ENCODE results near the gene TLR2. TPM values are rescaled to one million over a fixed set of nuclear protein-coding genes. Genes with fewer than 3 reads are reported as not detected.

TLR2 gene
- total RNA-seq, 3 donors from 2014 or later: 51.7 to 76.8 (median 52.4) TPM

DNA sequence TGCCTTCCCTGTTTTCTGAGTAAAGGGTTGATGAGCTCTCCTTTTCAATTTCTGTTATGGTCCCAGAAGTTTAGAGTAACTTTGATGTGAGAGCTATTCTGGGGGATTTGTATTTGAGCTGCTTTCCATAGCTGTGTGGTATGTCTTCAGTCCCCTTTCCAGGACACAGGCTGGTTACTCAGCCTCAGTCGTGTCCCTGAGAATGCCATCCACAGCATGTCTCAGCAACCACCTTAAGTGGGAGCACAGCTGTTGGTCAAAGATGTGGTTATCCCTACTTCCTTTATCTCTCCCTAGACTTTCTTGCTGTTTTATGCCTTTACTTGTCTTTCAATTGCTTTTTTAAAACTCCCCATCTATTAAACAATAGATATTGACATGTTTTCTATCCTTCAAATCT, 38.0 kb downstream of the TLR2 start:
- Histone ChIP-seq H3K27me3 (no peaks in the 10 kb centered on the region), H3K4me1 (no peaks in the 10 kb centered on the region), H3K9me3 (no peaks in the 10 kb centered on the region), H3K36me3 (no peaks in the 10 kb centered on the region), H3K4me3 (no peak overlapping the region), H3K27ac (no peak overlapping the region)
- intact Hi-C loops (cut with DNase I; ENCODE audit: low total_unique reads): no loop called here
- DNase-seq (ENCODE audit: low spot score in 2 of 2): no peak
- TF ChIP-seq, protein P1, sequence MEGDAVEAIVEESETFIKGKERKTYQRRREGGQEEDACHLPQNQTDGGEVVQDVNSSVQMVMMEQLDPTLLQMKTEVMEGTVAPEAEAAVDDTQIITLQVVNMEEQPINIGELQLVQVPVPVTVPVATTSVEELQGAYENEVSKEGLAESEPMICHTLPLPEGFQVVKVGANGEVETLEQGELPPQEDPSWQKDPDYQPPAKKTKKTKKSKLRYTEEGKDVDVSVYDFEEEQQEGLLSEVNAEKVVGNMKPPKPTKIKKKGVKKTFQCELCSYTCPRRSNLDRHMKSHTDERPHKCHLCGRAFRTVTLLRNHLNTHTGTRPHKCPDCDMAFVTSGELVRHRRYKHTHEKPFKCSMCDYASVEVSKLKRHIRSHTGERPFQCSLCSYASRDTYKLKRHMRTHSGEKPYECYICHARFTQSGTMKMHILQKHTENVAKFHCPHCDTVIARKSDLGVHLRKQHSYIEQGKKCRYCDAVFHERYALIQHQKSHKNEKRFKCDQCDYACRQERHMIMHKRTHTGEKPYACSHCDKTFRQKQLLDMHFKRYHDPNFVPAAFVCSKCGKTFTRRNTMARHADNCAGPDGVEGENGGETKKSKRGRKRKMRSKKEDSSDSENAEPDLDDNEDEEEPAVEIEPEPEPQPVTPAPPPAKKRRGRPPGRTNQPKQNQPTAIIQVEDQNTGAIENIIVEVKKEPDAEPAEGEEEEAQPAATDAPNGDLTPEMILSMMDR (IDR thresholded peaks at IDR 0.05): no peak
- TF ChIP-seq POLR2AphosphoS5 (IDR thresholded peaks at IDR 0.05) (no peak), POLR2A (IDR thresholded peaks at IDR 0.05) (no peak)

DNA sequence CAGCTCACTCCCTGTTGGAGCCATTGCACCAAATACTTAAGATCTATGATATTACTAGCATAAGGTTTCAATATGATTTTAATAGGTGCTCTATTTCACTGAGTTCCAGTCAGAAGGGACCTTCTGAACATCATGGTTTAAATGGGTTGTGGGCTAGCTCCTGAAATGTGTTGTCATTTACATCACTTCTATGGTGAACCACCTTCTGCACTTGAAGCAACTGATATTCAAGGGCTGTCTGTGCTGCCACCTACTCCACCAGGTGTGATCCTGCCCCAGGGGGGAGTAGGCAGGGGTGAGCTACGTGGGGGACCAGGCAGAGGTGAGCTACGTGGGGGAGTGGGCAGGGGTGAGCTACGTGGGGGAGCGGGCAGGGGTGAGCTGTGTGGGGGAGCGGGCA, 40.5 kb downstream of the TLR2 start:
- Histone ChIP-seq H3K27ac (no peak overlapping the region), H3K4me3 (no peak overlapping the region), H3K9me3 (no peaks in the 10 kb centered on the region), H3K27me3 (no peaks in the 10 kb centered on the region), H3K36me3 (no peaks in the 10 kb centered on the region), H3K4me1 (no peaks in the 10 kb centered on the region)
- no peak for DNase-seq (ENCODE audit: low spot score in 2 of 2)
- TF ChIP-seq, protein P1 (IDR thresholded peaks at IDR 0.05): no peak
- TF ChIP-seq POLR2A (IDR thresholded peaks at IDR 0.05): no peak
- no peak for TF ChIP-seq POLR2AphosphoS5 (IDR thresholded peaks at IDR 0.05)
- intact Hi-C loops (cut with DNase I; ENCODE audit: low total_unique reads): no loop called here

DNA sequence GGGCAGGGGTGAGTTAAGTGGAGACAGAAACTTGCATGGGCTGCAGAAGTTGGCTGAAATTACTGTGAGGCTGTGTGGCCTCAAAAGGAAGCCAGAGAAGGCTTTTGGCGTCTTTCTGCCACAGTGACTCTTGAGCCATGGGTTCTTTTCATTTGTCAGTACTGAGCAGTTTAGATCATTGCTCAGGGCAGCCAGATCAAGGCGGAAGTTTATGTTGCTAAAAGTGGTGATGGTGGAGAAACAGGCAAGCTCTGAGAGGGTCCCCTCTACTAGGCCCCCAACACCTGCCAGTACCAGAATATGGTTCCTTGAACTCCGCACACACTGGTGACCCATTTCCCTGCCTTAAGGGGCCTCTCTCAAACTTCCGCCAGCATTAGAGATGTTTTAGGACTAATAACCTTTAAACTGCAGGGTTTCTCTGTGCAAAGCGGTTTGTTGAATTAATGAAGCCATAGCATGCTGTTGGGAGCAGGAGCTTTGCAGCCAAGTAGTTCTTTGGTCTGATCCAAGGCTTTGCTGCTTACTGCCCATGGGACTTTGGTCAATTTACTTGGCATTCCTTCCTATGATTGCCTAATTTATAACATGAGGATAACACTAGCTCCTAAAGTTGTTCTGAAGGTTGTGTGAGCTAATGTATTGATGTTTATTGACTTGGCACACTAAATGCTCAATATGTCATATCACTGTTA, 41.2 kb downstream of the TLR2 start:
- H3K9me3 ChIP-seq: no peaks in the 10 kb centered on the region
- intact Hi-C loops (cut with DNase I; ENCODE audit: low total_unique reads): no loop called here
- no peaks in the 10 kb centered on the region for H3K4me1 ChIP-seq
- no peaks in the 10 kb centered on the region for H3K36me3 ChIP-seq
- H3K4me3 ChIP-seq: no peak overlapping the region
- no peak overlapping the region for H3K27ac ChIP-seq
- DNase-seq (ENCODE audit: low spot score in 2 of 2): no peak
- H3K27me3 ChIP-seq: no peaks in the 10 kb centered on the region
- TF ChIP-seq, protein P1 (IDR thresholded peaks at IDR 0.05): no peak
- TF ChIP-seq POLR2A (IDR thresholded peaks at IDR 0.05) (no peak), POLR2AphosphoS5 (IDR thresholded peaks at IDR 0.05) (no peak)

DNA sequence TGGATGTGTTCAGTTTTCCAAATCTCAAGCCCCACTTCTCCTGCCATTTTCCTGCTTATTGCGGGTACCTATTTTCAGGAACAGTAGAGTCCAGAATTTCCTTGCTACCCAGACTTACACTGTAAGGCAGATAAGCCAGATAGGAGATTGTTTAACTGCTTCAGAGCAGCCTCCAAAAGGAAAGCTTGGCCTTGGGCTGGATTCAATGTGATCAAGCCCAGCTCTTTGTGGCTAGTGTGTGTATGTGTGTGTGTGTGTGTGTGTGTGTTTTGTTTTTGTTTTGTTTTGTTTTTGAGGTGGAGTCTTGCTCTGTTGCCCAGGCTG, 41.7 kb downstream of the TLR2 start:
- TF ChIP-seq POLR2A (IDR thresholded peaks at IDR 0.05) (no peak), POLR2AphosphoS5 (IDR thresholded peaks at IDR 0.05) (no peak)
- TF ChIP-seq, protein P1 (IDR thresholded peaks at IDR 0.05): no peak
- DNase-seq (ENCODE audit: low spot score in 2 of 2): no peak

DNA sequence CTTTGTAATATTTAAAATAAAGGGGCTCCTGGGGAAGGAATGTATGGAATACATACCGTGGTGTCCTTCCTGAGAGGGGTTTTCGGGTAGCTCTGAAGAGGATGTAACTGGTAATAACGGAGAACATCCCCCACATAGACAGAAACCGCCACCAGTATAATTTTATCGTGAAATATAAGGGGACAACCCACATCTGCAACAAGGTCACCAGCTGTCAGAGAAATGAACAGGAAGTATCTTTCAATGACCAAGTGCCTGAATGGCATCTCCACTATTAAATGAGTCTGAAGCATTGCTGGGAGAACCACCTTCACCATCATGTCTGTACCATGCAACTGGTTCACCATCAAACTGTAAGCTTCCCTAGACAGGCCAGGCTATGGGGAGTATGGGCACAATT, 44.1 kb downstream of the TLR2 start:
- DNase-seq (ENCODE audit: low spot score in 2 of 2): no peak
- TF ChIP-seq, protein P1 (IDR thresholded peaks at IDR 0.05): no peak
- TF ChIP-seq POLR2AphosphoS5 (IDR thresholded peaks at IDR 0.05) (no peak), POLR2A (IDR thresholded peaks at IDR 0.05) (no peak)
- no peaks in the 10 kb centered on the region for H3K27me3 ChIP-seq
- no peaks in the 10 kb centered on the region for H3K9me3 ChIP-seq
- no peak overlapping the region for H3K4me3 ChIP-seq
- intact Hi-C loops (cut with DNase I; ENCODE audit: low total_unique reads): no loop called here
- H3K36me3 ChIP-seq: no peaks in the 10 kb centered on the region
- no peak overlapping the region for H3K27ac ChIP-seq
- H3K4me1 ChIP-seq: no peaks in the 10 kb centered on the region

More for the DNA sequence above, 41.7 kb downstream of the TLR2 start:
- Histone ChIP-seq H3K27ac (no peak overlapping the region), H3K36me3 (no peaks in the 10 kb centered on the region), H3K4me3 (no peak overlapping the region), H3K27me3 (no peaks in the 10 kb centered on the region), H3K4me1 (no peaks in the 10 kb centered on the region), H3K9me3 (no peaks in the 10 kb centered on the region)
- intact Hi-C loops (cut with DNase I; ENCODE audit: low total_unique reads): no loop called here

All from breast epithelium (tissue), 4 donors.